ES-I3 (cell line): ENCODE data around the gene RBMS3.

Experiments used
- H3K36me3 ChIP-seq: 2 replicates; pipeline ENCODE4 v1.6.1; 2013; ENCODE audit warnings: mild to moderate bottlenecking, low read length, control low read depth, moderate library complexity; ENCODE audit not compliant: insufficient read depth
- H3K4me1 ChIP-seq: 2 replicates; pipeline ENCODE4 v1.6.1; 2013; ENCODE audit warnings: mild to moderate bottlenecking, control low read depth, low read length; ENCODE audit not compliant: insufficient read depth
- H3K9ac ChIP-seq: 2 replicates; pipeline ENCODE4 v1.6.1; 2013; ENCODE audit warnings: low read depth, mild to moderate bottlenecking, low read length, moderate library complexity
- H3K9me3 ChIP-seq: 2 replicates; pipeline ENCODE4 v1.6.1; 2013; ENCODE audit warnings: mild to moderate bottlenecking, low read length, moderate library complexity; ENCODE audit not compliant: control insufficient read depth, insufficient read depth

The RBMS3 gene

GRCh38 chr3:29701326-29701983 is 420.6 kb downstream of the RBMS3 start:
- H3K36me3 ChIP-seq = no peaks in the 10 kb centered on the region
- peaks cover 9% of the 10 kb centered on the region; the same call in 1 of the 2 replicates for H3K4me1 ChIP-seq
- H3K9me3 ChIP-seq = no peaks in the 10 kb centered on the region; the same call in 1 of the 2 replicates
- H3K9ac ChIP-seq = no peak overlapping the region

DNA sequence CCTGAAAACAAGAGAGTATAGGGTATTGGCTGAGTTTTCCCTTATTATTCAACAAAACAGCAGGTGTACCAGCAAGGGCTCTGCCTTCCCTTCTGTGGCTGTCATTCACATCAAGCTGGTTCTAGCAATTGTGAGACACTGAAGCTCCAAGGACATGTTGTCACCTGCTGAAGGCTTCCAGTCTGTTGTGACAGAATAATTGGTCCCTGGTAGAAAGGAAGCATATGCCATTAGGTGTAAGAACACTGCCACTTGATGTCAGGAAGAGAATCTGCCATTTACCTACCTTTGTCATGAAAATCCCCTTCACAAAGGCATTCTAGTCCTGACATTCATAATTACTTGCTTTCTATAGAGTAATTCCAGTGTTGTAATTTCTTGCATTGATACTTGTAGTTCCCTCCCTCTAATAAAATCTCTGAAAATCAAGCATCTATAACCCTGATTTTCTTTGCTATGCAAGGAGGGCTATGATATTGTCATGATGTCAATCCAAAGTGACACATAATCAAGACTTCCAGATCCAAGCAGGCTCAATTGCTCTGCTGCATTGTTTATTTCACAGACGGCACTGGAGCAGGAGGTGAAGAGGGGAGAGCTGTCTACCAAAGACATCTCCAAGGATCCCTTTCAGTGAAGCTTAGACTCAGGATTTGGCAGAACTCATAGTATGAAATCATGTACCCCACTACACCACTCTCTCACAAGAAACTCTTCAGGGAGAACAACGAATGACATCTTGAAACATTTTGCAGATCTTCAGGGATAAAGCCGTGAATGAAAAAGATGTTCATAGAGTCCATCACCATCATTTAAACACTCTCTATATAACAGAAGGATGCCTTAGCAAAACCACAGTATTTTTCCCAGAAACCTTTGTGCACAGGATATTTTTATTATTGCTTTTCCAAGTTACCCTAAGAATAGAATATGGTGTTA is 425.3 kb downstream of the RBMS3 start:
- peaks cover 10% of the 10 kb centered on the region; the same call in 1 of the 2 replicates for H3K4me1 ChIP-seq
- H3K36me3 ChIP-seq = no peaks in the 10 kb centered on the region
- no peaks in the 10 kb centered on the region for H3K9me3 ChIP-seq
- no peak overlapping the region for H3K9ac ChIP-seq

DNA sequence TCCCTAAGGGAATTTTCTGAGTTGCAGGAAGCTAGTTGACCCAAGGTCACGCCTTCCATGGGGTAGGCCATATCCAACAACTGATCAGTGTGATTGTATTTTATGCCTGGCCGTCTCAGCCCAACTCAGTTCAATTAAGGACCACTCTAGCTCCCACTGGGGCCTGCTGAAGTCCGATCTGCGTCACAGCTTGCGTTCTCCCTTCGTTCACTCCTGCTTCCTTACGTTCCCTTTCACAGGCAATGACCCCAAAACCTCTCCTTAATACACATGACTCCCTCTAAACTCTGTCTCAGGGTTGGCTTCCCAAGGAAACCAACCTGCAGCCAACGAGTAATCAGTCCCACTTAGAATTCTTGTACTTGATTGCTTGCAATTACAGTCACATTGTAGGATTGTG is 428.0 kb downstream of the RBMS3 start:
- Histone ChIP-seq H3K36me3 (no peaks in the 10 kb centered on the region), H3K9ac (no peak overlapping the region), H3K9me3 (no peaks in the 10 kb centered on the region)

GRCh38 chr3:29711255-29711771 is 430.4 kb downstream of the RBMS3 start:
- Histone ChIP-seq H3K9ac (no peak overlapping the region), H3K36me3 (no peaks in the 10 kb centered on the region), H3K9me3 (no peaks in the 10 kb centered on the region), H3K4me1 (peaks cover 3% of the 10 kb centered on the region; the same call in 1 of the 2 replicates)

More for the DNA sequence above, 428.0 kb downstream of the RBMS3 start:
- peaks cover 10% of the 10 kb centered on the region; the same call in 1 of the 2 replicates for H3K4me1 ChIP-seq

DNA sequence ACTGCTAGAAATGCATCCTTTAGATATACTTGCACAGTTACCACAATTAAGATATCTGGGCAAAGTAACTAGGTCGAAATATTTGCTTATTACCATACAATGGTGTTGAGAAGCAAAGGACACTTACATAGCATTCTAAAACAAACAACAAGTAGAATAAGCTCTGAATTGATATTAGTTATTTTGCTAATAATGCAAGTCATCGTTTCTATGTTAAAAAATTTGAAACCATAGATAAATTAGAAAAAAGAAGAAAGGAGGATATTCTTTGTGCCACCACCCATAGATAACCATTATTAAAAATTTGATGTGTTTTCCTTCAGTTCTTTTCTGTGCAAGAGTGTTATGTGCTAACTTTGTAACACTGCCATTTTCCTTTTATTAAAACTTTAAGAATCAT is 435.3 kb downstream of the RBMS3 start:
- H3K4me1 ChIP-seq = no peaks in the 10 kb centered on the region
- H3K9me3 ChIP-seq = no peaks in the 10 kb centered on the region
- H3K9ac ChIP-seq = no peak overlapping the region
- no peaks in the 10 kb centered on the region for H3K36me3 ChIP-seq

- Histone ChIP-seq H3K9ac (no peak overlapping the region), H3K4me1 (no peaks in the 10 kb centered on the region), H3K9me3 (no peaks in the 10 kb centered on the region; the same call in 1 of the 2 replicates), H3K36me3 (no peaks in the 10 kb centered on the region)
These were observed 437.8 kb downstream of the RBMS3 start for GRCh38 chr3:29718661-29719065.

DNA sequence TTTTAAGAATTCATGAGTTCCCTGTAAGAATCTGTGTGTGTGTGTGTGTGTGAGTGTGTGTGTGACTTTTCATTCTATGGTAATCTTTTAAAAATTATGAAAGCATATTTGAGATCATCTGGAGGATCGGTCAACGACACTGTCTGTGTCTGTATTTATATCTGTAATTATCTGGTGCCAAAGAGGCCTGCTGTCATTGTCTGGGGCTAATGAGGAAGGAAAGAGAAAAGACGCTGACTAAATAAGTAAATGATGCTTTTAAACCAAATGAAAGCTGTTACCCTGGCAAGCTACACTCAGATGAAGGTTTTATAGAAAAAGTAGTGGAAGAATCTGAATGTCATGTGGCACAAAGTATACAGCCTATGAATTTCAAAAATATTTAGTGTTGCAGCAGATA is 439.8 kb downstream of the RBMS3 start:
- H3K36me3 ChIP-seq = no peaks in the 10 kb centered on the region
- no peaks in the 10 kb centered on the region; the same call in 1 of the 2 replicates for H3K9me3 ChIP-seq
- H3K9ac ChIP-seq = no peak overlapping the region
- H3K4me1 ChIP-seq = no peaks in the 10 kb centered on the region

DNA sequence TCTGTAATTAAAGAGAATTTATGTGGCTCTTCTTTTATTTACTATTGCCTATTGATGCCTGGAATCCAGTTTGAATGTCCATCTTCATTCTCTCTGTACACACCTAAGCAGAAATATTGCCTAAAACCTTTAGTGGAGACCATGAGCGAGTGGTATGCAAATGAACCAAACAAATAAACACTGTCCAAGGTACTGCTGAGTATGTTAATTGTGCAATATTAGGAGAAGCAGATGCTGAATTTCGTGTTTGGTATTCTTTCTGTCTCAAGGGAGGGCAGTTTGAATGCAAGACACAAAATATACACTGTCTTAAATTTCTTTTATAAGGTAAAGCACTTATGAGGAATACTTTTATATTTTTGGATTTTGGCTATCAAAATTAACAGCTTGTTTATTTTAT is 440.9 kb downstream of the RBMS3 start:
- no peaks in the 10 kb centered on the region for H3K36me3 ChIP-seq
- no peaks in the 10 kb centered on the region for H3K4me1 ChIP-seq
- H3K9ac ChIP-seq = no peak overlapping the region
- H3K9me3 ChIP-seq = no peaks in the 10 kb centered on the region; the same call in 1 of the 2 replicates

DNA sequence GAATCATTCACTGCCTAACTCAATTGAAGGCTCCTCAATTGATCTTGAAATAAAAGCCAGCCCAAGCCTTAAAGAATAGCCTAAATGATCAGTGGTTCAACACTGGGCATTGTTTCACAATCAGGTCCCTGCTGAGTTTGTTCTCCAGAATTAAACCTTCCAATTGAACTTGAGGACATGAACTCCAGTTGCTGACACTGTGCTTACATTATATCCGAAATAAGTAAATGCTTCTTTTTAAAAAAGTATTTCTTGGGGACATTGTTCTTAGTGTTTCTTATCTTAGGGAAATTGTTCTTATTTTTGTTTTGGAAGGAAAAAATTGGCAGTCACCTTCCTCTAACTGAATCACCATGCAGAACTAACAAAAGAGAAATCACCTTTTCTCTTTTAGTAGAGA is 450.2 kb downstream of the RBMS3 start:
- Histone ChIP-seq H3K4me1 (no peaks in the 10 kb centered on the region), H3K9me3 (no peaks in the 10 kb centered on the region), H3K36me3 (no peaks in the 10 kb centered on the region), H3K9ac (no peak overlapping the region)

DNA sequence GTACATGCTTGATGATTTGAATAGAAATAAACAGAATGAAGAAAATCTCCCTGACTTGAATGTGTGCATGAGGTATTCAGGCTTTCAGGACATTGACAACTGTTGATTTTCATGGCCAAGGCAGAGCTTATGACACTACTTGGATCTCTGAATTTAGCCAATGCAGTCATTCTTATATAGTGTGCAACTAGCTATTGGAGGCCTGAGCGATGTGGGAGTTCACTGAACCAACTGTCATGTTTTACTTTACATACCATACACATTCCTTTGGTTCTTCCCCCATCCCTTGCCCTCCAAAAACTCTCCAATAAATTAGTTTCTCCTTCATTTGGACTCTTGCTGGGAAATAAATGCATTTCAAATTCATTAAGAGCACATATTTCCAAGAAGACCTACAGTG is 460.4 kb downstream of the RBMS3 start:
- Histone ChIP-seq H3K9me3 (no peaks in the 10 kb centered on the region), H3K9ac (no peak overlapping the region), H3K36me3 (no peaks in the 10 kb centered on the region), H3K4me1 (peaks cover 12% of the 10 kb centered on the region)

DNA sequence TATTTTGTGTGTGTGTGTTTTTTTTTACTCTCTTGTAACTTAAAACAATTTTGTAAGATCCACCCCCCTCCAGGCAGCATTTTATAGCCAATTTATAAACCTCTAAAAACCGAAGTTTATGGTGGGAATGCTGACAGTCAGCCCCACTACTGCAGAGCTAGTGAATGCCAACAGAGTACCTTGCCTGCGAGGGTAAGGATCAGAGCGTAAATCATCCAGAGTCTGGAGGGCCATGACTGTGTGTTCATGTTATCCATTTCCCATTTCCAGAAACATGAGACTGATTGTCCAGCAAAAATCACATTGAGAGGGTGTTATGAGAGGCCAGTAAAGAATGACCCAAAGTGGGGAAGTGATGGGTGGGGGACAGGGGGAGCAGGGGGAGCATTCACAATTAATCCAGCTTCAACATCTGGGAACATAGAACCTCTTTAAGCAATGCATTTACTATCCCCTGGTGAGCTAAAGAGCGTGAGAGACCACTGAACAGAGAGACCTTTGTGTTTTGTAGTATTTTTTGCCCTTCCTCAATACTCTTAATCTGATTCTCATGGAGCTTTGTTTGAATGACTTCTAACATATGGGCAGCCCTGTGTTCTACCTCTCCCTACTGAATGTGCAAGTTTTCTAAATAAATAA is 464.5 kb downstream of the RBMS3 start:
- Histone ChIP-seq H3K9me3 (no peaks in the 10 kb centered on the region), H3K9ac (no peak overlapping the region), H3K4me1 (peaks cover 8% of the 10 kb centered on the region), H3K36me3 (no peaks in the 10 kb centered on the region)

- Histone ChIP-seq H3K4me1 (peaks cover 8% of the 10 kb centered on the region), H3K9ac (no peak overlapping the region), H3K36me3 (no peaks in the 10 kb centered on the region), H3K9me3 (no peaks in the 10 kb centered on the region)
These were observed 465.4 kb downstream of the RBMS3 start for GRCh38 chr3:29746163-29746760.

- Histone ChIP-seq H3K36me3 (no peaks in the 10 kb centered on the region), H3K9ac (no peak overlapping the region), H3K4me1 (peaks cover 4% of the 10 kb centered on the region)
These were observed 467.1 kb downstream of the RBMS3 start for GRCh38 chr3:29747991-29748390.

More at GRCh38 chr3:29747991-29748390, 467.1 kb downstream of the RBMS3 start:
- H3K9me3 ChIP-seq = no peaks in the 10 kb centered on the region
